A673 (cell line): Measurements from ENCODE around the gene TMC1. TPM values are rescaled to one million over a fixed set of nuclear protein-coding genes. Genes with fewer than 3 reads are reported as not detected.

Experiments used
- BruUV-seq: library from RNA; stranded (reverse); fragments of 400-500 nt; replicated peaks from 2 replicates; lab custom pipeline; 2021; lab: Mats Ljungman, UMichigan
- CTCF ChIA-PET: fragments of 300-600 bp; sonication (Branson Sonifier 250); formaldehyde crosslinking; loops from one replicate; lab custom pipeline; 2022; ENCODE audit warnings: antibody characterized with exemption; lab: Charles Lee
- POLR2A ChIA-PET: fragments of 300-600 bp; sonication (Branson Sonifier 250); formaldehyde crosslinking; loops from one replicate; lab custom pipeline; 2022; ENCODE audit warnings: antibody characterized with exemption; ENCODE audit not compliant: low non-redundant PET; lab: Charles Lee
- DNase-seq: peaks from one replicate; pipeline ENCODE4 v3.0.0-alpha.2; 2015; ENCODE audit warnings: low spot score
- H3K27ac ChIP-seq: fragments of 200-600 bp; sonication (generic); 2 replicates; pipeline ENCODE4 v1.5.1; 2016; ENCODE audit warnings: mixed run types, low read depth, mild to moderate bottlenecking, mixed read lengths, antibody characterized with exemption, low read length; ENCODE audit not compliant: poor library complexity, severe bottlenecking
- H3K27me3 ChIP-seq: fragments of 200-600 bp; sonication (generic); replicated peaks from 2 replicates; pipeline ENCODE4 v1.6.1; 2017; ENCODE audit warnings: mixed run types, low read depth, mild to moderate bottlenecking, mixed read lengths, antibody characterized with exemption, low read length; ENCODE audit not compliant: insufficient read depth, poor library complexity
- H3K36me3 ChIP-seq: fragments of 200-600 bp; sonication (generic); 2 replicates; pipeline ENCODE4 v1.6.1; 2016; ENCODE audit warnings: mixed run types, mild to moderate bottlenecking, mixed read lengths, antibody characterized with exemption, low read length; ENCODE audit not compliant: insufficient read depth, poor library complexity, severe bottlenecking
- H3K4me1 ChIP-seq: fragments of 200-600 bp; sonication (generic); 2 replicates; pipeline ENCODE4 v1.6.1; 2017; ENCODE audit warnings: mixed run types, mild to moderate bottlenecking, mixed read lengths, antibody characterized with exemption, low read length; ENCODE audit not compliant: insufficient read depth, poor library complexity, severe bottlenecking
- H3K4me3 ChIP-seq: fragments of 200-600 bp; sonication (generic); 2 replicates; pipeline ENCODE4 v1.5.1; 2016; ENCODE audit warnings: low read depth, mixed run types, mild to moderate bottlenecking, mixed read lengths, low read length; ENCODE audit not compliant: poor library complexity, severe bottlenecking
- H3K9me3 ChIP-seq: fragments of 200-600 bp; sonication (generic); 2 replicates; pipeline ENCODE4 v1.6.1; 2016; ENCODE audit warnings: mixed run types, low read depth, mild to moderate bottlenecking, mixed read lengths, antibody characterized with exemption, low read length; ENCODE audit not compliant: poor library complexity, severe bottlenecking
- CTCF ChIP-seq: fragments of 300-800, 200-600 bp; sonication (generic); conservative IDR thresholded peaks from 2 replicates; pipeline ENCODE4 v1.5.1; 2017; ENCODE audit warnings: low read depth, mild to moderate bottlenecking, antibody characterized with exemption, low read length, moderate library complexity, mixed read lengths
- EZH2 ChIP-seq: fragments of 200-600 bp; sonication (generic); IDR thresholded peaks from 2 replicates; pipeline ENCODE4 v1.6.1; 2017; ENCODE audit warnings: borderline replicate concordance, low read depth, mild to moderate bottlenecking, mixed read lengths, antibody characterized with exemption, low read length; ENCODE audit not compliant: poor library complexity, severe bottlenecking
- intact Hi-C: fragments of 100-400 bp; cut with micrococcal nuclease; formaldehyde crosslinking; loops from one replicate; pipeline ENCODE4 v1.10.0; 2022; ENCODE audit not compliant: unreplicated experiment
- total RNA-seq: library from RNA; stranded (reverse); gene quantifications from 2 replicates; pipeline ENCODE4 v1.2.3, GENCODE V29; 2021

TMC1 gene
- total RNA-seq, 1 experiment from 2014 or later: 0.75 TPM

- Histone ChIP-seq H3K36me3 (no peaks in the 10 kb centered on the region), H3K9me3 (no peaks in the 10 kb centered on the region), H3K27ac (no peak overlapping the region), H3K4me1 (peaks cover 36% of the 10 kb centered on the region), H3K4me3 (no peak overlapping the region), H3K27me3 (no peaks in the 10 kb centered on the region)
- no peak for DNase-seq
- ChIA-PET CTCF (no interaction called here), POLR2A (no interaction called here)
- no TSS peak for BruUV-seq
- TF ChIP-seq EZH2: no peak
- no peak for TF ChIP-seq CTCF
- intact Hi-C loops: no loop called here
Observed at GRCh38 chr9:72579880-72580550, 58.6 kb downstream of the TMC1 start.

GRCh38 chr9:72581694-72582093, 60.3 kb downstream of the TMC1 start:
- Histone ChIP-seq H3K27me3 (no peaks in the 10 kb centered on the region), H3K27ac (no peak overlapping the region), H3K9me3 (no peaks in the 10 kb centered on the region), H3K36me3 (no peaks in the 10 kb centered on the region), H3K4me1 (peaks cover 39% of the 10 kb centered on the region), H3K4me3 (no peak overlapping the region)
- ChIA-PET POLR2A (no interaction called here), CTCF (no interaction called here)
- no peak for TF ChIP-seq EZH2
- no peak for TF ChIP-seq CTCF
- BruUV-seq: no TSS peak
- DNase-seq: no peak
- intact Hi-C loops: no loop called here

GRCh38 chr9:72583370-72583769, 62.0 kb downstream of the TMC1 start:
- POLR2A ChIA-PET: no interaction called here
- H3K27ac ChIP-seq: no peak overlapping the region
- TF ChIP-seq EZH2: no peak
- TF ChIP-seq CTCF: no peak
- H3K9me3 ChIP-seq: no peaks in the 10 kb centered on the region
- no peak for DNase-seq
- H3K4me3 ChIP-seq: no peak overlapping the region
- BruUV-seq: no TSS peak
- CTCF ChIA-PET: no interaction called here
- peaks cover 27% of the 10 kb centered on the region for H3K4me1 ChIP-seq
- H3K27me3 ChIP-seq: no peaks in the 10 kb centered on the region
- intact Hi-C loops: no loop called here
- no peaks in the 10 kb centered on the region for H3K36me3 ChIP-seq
